WTC11 (cell line): Measurements from ENCODE around the gene CPNE8. TPM values are rescaled to one million over a fixed set of nuclear protein-coding genes. Genes with fewer than 3 reads are reported as not detected.

Experiments
- ATAC-seq: fragments of 200-7000 bp; cut with Tn5 transposase; 2 replicates; pipeline ENCODE4 v1.10.0; 2021; ENCODE audit warnings: mild to moderate bottlenecking, moderate library complexity
- CTCF ChIA-PET: fragments of 300-600 bp; sonication (Branson Sonifier 250); formaldehyde crosslinking; loops from one replicate; lab custom pipeline; 2021; ENCODE audit warnings: antibody characterized with exemption; lab: Charles Lee
- POLR2A ChIA-PET: fragments of 350-600 bp; sonication (Branson Sonifier 250); formaldehyde crosslinking; loops from one replicate; lab custom pipeline; 2021; ENCODE audit warnings: antibody characterized with exemption; lab: Charles Lee
- DNase-seq: peaks from one replicate; pipeline ENCODE4 v3.0.0; 2021; ENCODE audit warnings: low spot score
- H3K27ac Mint-ChIP-seq: 2 replicates; pipeline ENCODE4 v1.8.0; 2021; ENCODE audit warnings: mixed read lengths
- H3K27me3 Mint-ChIP-seq: 2 replicates; pipeline ENCODE4 v1.8.0; 2021; ENCODE audit warnings: low read depth, mild to moderate bottlenecking, moderate library complexity, mixed read lengths
- H3K36me3 Mint-ChIP-seq: 2 replicates; pipeline ENCODE4 v1.8.0; 2021; ENCODE audit warnings: mixed read lengths
- H3K4me1 Mint-ChIP-seq: 2 replicates; pipeline ENCODE4 v1.8.0; 2022; ENCODE audit warnings: mixed read lengths
- H3K4me3 Mint-ChIP-seq: 2 replicates; pipeline ENCODE4 v1.8.0; 2021; ENCODE audit warnings: mild to moderate bottlenecking, moderate library complexity, mixed read lengths
- H3K9me3 Mint-ChIP-seq: 2 replicates; pipeline ENCODE4 v1.8.0; 2021; ENCODE audit warnings: mixed read lengths
- ELF4 ChIP-seq: sonication (generic); formaldehyde crosslinking; IDR thresholded peaks from 2 replicates; pipeline ENCODE4 v1.8.1; 2022; ENCODE audit warnings: low read depth, mild to moderate bottlenecking, moderate library complexity, missing genetic modification reagents
- ESRRA ChIP-seq: sonication (generic); formaldehyde crosslinking; IDR thresholded peaks from 2 replicates; pipeline ENCODE4 v1.8.1; 2022; ENCODE audit warnings: mild to moderate bottlenecking, missing genetic modification reagents, borderline replicate concordance
- FOXP1 ChIP-seq: sonication (generic); formaldehyde crosslinking; IDR thresholded peaks from 2 replicates; pipeline ENCODE4 v1.8.0; 2022; ENCODE audit warnings: missing genetic modification reagents, mild to moderate bottlenecking, moderate library complexity, borderline replicate concordance
- FOXP4 ChIP-seq: sonication (generic); formaldehyde crosslinking; IDR thresholded peaks from 2 replicates; pipeline ENCODE4 v1.8.0; 2022; ENCODE audit warnings: mild to moderate bottlenecking, missing genetic modification reagents
- MYBL2 ChIP-seq: sonication (generic); formaldehyde crosslinking; IDR thresholded peaks from 2 replicates; pipeline ENCODE4 v1.8.1; 2023; ENCODE audit warnings: mild to moderate bottlenecking, moderate library complexity, missing genetic modification reagents
- NR2C2 ChIP-seq: sonication (generic); formaldehyde crosslinking; IDR thresholded peaks from 2 replicates; pipeline ENCODE4 v1.8.0; 2022; ENCODE audit warnings: mild to moderate bottlenecking, missing genetic modification reagents
- PRDM15 ChIP-seq: sonication (generic); formaldehyde crosslinking; IDR thresholded peaks from 2 replicates; pipeline ENCODE4 v1.8.0; 2022; ENCODE audit warnings: missing genetic modification reagents
- SOX15 ChIP-seq: fragments of 250-450 bp; sonication (Bioruptor Pico); IDR thresholded peaks from 2 replicates; pipeline ENCODE4 v1.9.0; 2021; ENCODE audit warnings: mild to moderate bottlenecking
- SP1 ChIP-seq: sonication (generic); formaldehyde crosslinking; conservative IDR thresholded peaks from 2 replicates; pipeline ENCODE4 v1.8.1; 2022; ENCODE audit warnings: missing genetic modification reagents
- TCF7 ChIP-seq: sonication (generic); formaldehyde crosslinking; IDR thresholded peaks from 2 replicates; pipeline ENCODE4 v1.8.0; 2022; ENCODE audit warnings: mild to moderate bottlenecking, low read depth, missing genetic modification reagents, moderate library complexity
- TP53 ChIP-seq: sonication (generic); formaldehyde crosslinking; IDR thresholded peaks from 2 replicates; pipeline ENCODE4 v1.8.1; 2023; ENCODE audit warnings: mild to moderate bottlenecking, missing genetic modification reagents
- ZMAT4 ChIP-seq: fragments of 250-450 bp; sonication (Bioruptor Pico); IDR thresholded peaks from 2 replicates; pipeline ENCODE4 v1.9.0; 2021; ENCODE audit warnings: mild to moderate bottlenecking
- ZNF138 ChIP-seq: sonication (generic); formaldehyde crosslinking; conservative IDR thresholded peaks from 2 replicates; pipeline ENCODE4 v1.8.1; 2022; ENCODE audit warnings: mild to moderate bottlenecking, moderate library complexity, missing genetic modification reagents
- ZNF219 ChIP-seq: sonication (generic); formaldehyde crosslinking; IDR thresholded peaks from 2 replicates; pipeline ENCODE4 v1.8.0; 2023; ENCODE audit warnings: missing genetic modification reagents, mild to moderate bottlenecking, borderline replicate concordance
- ZNF281 ChIP-seq: sonication (generic); formaldehyde crosslinking; IDR thresholded peaks from 2 replicates; pipeline ENCODE4 v1.8.0; 2023; ENCODE audit warnings: mild to moderate bottlenecking, missing genetic modification reagents
- ZNF416 ChIP-seq: fragments of 250-450 bp; sonication (Bioruptor Pico); IDR thresholded peaks from 2 replicates; pipeline ENCODE4 v1.9.0; 2021; ENCODE audit warnings: mild to moderate bottlenecking, inconsistent platforms
- ZNF423 ChIP-seq: fragments of 250-450 bp; sonication (Bioruptor Pico); IDR thresholded peaks from 2 replicates; pipeline ENCODE4 v2.1.2; 2022; ENCODE audit warnings: mild to moderate bottlenecking, moderate library complexity
- total RNA-seq: library from RNA; stranded (reverse); gene quantifications from 3 replicates; pipeline ENCODE4 v1.2.3, GENCODE V29; 2021
- TF ChIP-seq, protein P1 (sequence below): fragments of 250-450 bp; sonication (Bioruptor Pico); IDR thresholded peaks from 2 replicates; pipeline ENCODE4 v2.1.2; 2022; ENCODE audit warnings: mild to moderate bottlenecking, moderate library complexity

CPNE8 gene
- total RNA-seq, 1 experiment from 2014 or later = 8.3 TPM

- H3K27me3 Mint-ChIP-seq = no peaks in the 10 kb centered on the region
- H3K27ac Mint-ChIP-seq = no peak overlapping the region
- H3K4me1 Mint-ChIP-seq = no peaks in the 10 kb centered on the region
- TF ChIP-seq TP53 = no peak
- TF ChIP-seq, protein P1, sequence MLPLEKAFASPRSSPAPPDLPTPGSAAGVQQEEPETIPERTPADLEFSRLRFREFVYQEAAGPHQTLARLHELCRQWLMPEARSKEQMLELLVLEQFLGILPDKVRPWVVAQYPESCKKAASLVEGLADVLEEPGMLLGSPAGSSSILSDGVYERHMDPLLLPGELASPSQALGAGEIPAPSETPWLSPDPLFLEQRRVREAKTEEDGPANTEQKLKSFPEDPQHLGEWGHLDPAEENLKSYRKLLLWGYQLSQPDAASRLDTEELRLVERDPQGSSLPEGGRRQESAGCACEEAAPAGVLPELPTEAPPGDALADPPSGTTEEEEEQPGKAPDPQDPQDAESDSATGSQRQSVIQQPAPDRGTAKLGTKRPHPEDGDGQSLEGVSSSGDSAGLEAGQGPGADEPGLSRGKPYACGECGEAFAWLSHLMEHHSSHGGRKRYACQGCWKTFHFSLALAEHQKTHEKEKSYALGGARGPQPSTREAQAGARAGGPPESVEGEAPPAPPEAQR (CRISPR knock-in tag) = no peak
- TF ChIP-seq ZNF423 (CRISPR knock-in tag) = no peak
- no peak for TF ChIP-seq ZNF281 (CRISPR knock-in tag)
- TF ChIP-seq ZNF416 (CRISPR knock-in tag) = no peak
- no peak for TF ChIP-seq ELF4 (CRISPR knock-in tag)
- TF ChIP-seq MYBL2 (CRISPR knock-in tag) = no peak
- no peak for TF ChIP-seq NR2C2 (CRISPR knock-in tag)
- no peak for TF ChIP-seq FOXP1 (CRISPR knock-in tag)
- no peak for TF ChIP-seq FOXP4 (CRISPR knock-in tag)
- no peak for TF ChIP-seq SP1 (CRISPR knock-in tag)
- TF ChIP-seq PRDM15 (CRISPR knock-in tag) = no peak
- TF ChIP-seq ZNF138 (CRISPR knock-in tag) = no peak
- TF ChIP-seq SOX15 (CRISPR knock-in tag) = no peak
- TF ChIP-seq ESRRA (CRISPR knock-in tag) = no peak
- TF ChIP-seq ZNF219 (CRISPR knock-in tag) = no peak
- TF ChIP-seq TCF7 (CRISPR knock-in tag) = no peak
- TF ChIP-seq ZMAT4 (CRISPR knock-in tag) = no peak
- no peak overlapping the region for H3K4me3 Mint-ChIP-seq
- no peak for DNase-seq
- no peaks in the 10 kb centered on the region; the same call in 1 of the 2 replicates for H3K36me3 Mint-ChIP-seq
- POLR2A ChIA-PET = interaction anchor here (1.1 kb wide), 1 partner anchor 29 kb away, joined by 5 read pairs; no protein-coding TSS in a partner anchor
- CTCF ChIA-PET = interaction anchor here (1.5 to 1.6 kb wide), 2 partner anchors 11 to 26 kb away, joined by 3 to 6 read pairs; no protein-coding TSS in a partner anchor
- ATAC-seq = no peak
- H3K9me3 Mint-ChIP-seq = peaks cover 7% of the 10 kb centered on the region
Observed at GRCh38 chr12:38932320-38932719, 26.9 kb upstream of the CPNE8 start.
